Esophagus muscularis mucosa (tissue), 4 donors: ENCODE data around the gene MRPL48. TPM values are rescaled to one million over a fixed set of nuclear protein-coding genes. Genes with fewer than 3 reads are reported as not detected.

Experiments
- DNase-seq: peaks from one replicate; pipeline ENCODE4 v3.0.0-alpha.2; 2017; ENCODE audit errors: extremely low spot score
- H3K27ac ChIP-seq, 4 donors: fragments of 200-600 bp; sonication (generic); replicated peaks in 1 of 4; 1 replicate in 3 of 4; 2 replicates in 1 of 4; pipeline ENCODE4 v1.5.1; 2016 to 2019; ENCODE audit warnings: mild to moderate bottlenecking in 1 of 4
- H3K27me3 ChIP-seq, 4 donors: fragments of 200-600 bp; sonication (generic); one replicate each; pipeline versions ENCODE4 v1.5.1 to v1.6.0; 2016 to 2019
- H3K36me3 ChIP-seq, 4 donors: fragments of 200-600 bp; sonication (generic); one replicate each; pipeline ENCODE4 v1.5.1; 2016 to 2019
- H3K4me1 ChIP-seq, 4 donors: fragments of 200-600 bp; sonication (generic); one replicate each; pipeline ENCODE4 v1.5.1; 2016 to 2019
- H3K4me3 ChIP-seq, 4 donors: fragments of 200-600 bp; sonication (generic); 1 replicate in 2 of 4; 2 replicates in 2 of 4; pipeline ENCODE4 v1.5.1; 2016 to 2019; ENCODE audit warnings: mild to moderate bottlenecking in 4 of 4, moderate library complexity in 1 of 4
- H3K9me3 ChIP-seq, 4 donors: fragments of 200-600 bp; sonication (generic); 1 replicate in 3 of 4; 2 replicates in 1 of 4; pipeline ENCODE4 v1.5.1; 2016 to 2019
- EP300 ChIP-seq: sonication (generic); formaldehyde crosslinking; IDR thresholded peaks from one replicate; pipeline ENCODE4 v1.6.1; 2017; ENCODE audit warnings: antibody characterized with exemption
- POLR2A ChIP-seq: fragments of 450-650 bp; IDR thresholded peaks from one replicate; pipeline ENCODE4 v1.6.1; 2017; ENCODE audit warnings: antibody characterized with exemption, moderate library complexity, mild to moderate bottlenecking, low read depth
- POLR2AphosphoS5 ChIP-seq, 2 donors: sonication (generic); formaldehyde crosslinking; IDR thresholded peaks; one replicate each; pipeline ENCODE4 v1.6.1; 2017; ENCODE audit warnings: antibody characterized with exemption in 2 of 2
- whole genome bisulfite sequencing: methylation state at CpG from one replicate; pipeline ENCODE4 v1.1.5; 2018; 5-methylcytosine and 5-hydroxymethylcytosine counted together
- intact Hi-C: fragments of 100-400 bp; cut with DNase I; formaldehyde crosslinking; loops from one replicate; pipeline ENCODE4 v1.15.1; 2023
- total RNA-seq, 4 donors: library from RNA; depleted of rRNA; stranded (reverse); fragments of >200 nt; gene quantifications; one replicate each; pipeline versions ENCODE4 v1.1.0 to v1.2.1, GENCODE V29; 2016
- TF ChIP-seq, protein P1 (sequence below), 3 experiments: fragments of 200-600 bp in 2 of 3; fragments of 450-650 bp in 1 of 3; sonication (generic) in 2 of 3; IDR thresholded peaks; one replicate each; pipeline ENCODE4 v1.5.1; 2017 to 2019; ENCODE audit warnings: antibody characterized with exemption in 3 of 3, mild to moderate bottlenecking in 2 of 3, moderate library complexity in 1 of 3

MRPL48 gene
- total RNA-seq, 4 donors from 2014 or later: 8.9 to 18.4 (median 11.5) TPM

- no peaks in the 10 kb centered on the region for H3K27me3 ChIP-seq
- H3K27ac ChIP-seq: no peak overlapping the region
- no peaks in the 10 kb centered on the region for H3K4me1 ChIP-seq
- 90% methylated on average over 3 of the region's 3 CpGs for WGBS
- intact Hi-C loops: no loop called here
- TF ChIP-seq, protein P1, sequence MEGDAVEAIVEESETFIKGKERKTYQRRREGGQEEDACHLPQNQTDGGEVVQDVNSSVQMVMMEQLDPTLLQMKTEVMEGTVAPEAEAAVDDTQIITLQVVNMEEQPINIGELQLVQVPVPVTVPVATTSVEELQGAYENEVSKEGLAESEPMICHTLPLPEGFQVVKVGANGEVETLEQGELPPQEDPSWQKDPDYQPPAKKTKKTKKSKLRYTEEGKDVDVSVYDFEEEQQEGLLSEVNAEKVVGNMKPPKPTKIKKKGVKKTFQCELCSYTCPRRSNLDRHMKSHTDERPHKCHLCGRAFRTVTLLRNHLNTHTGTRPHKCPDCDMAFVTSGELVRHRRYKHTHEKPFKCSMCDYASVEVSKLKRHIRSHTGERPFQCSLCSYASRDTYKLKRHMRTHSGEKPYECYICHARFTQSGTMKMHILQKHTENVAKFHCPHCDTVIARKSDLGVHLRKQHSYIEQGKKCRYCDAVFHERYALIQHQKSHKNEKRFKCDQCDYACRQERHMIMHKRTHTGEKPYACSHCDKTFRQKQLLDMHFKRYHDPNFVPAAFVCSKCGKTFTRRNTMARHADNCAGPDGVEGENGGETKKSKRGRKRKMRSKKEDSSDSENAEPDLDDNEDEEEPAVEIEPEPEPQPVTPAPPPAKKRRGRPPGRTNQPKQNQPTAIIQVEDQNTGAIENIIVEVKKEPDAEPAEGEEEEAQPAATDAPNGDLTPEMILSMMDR (IDR thresholded peaks at IDR 0.05): no peak
- TF ChIP-seq POLR2A (no peak), EP300 (no peak), POLR2AphosphoS5 (IDR thresholded peaks at IDR 0.05) (no peak)
- no peak for DNase-seq
- H3K4me3 ChIP-seq: no peak overlapping the region
- H3K36me3 ChIP-seq: peaks cover 0 to 17% (median 16%) of the 10 kb centered on the region in 4 donors
- no peaks in the 10 kb centered on the region for H3K9me3 ChIP-seq
Measured at GRCh38 chr11:73812234-73812633, 24.6 kb downstream of the MRPL48 start.

- Histone ChIP-seq H3K36me3 (peaks cover 0 to under 1% (median 0%) of the 10 kb centered on the region in 4 donors), H3K4me3 (no peak overlapping the region), H3K4me1 (no peaks in the 10 kb centered on the region), H3K27me3 (no peaks in the 10 kb centered on the region), H3K27ac (no peak overlapping the region), H3K9me3 (no peaks in the 10 kb centered on the region)
- WGBS: 97% methylated on average over 8 of the region's 8 CpGs
- TF ChIP-seq, protein P1 (IDR thresholded peaks at IDR 0.05): no peak
- intact Hi-C loops: no loop called here
- DNase-seq: no peak
Measured at GRCh38 chr11:73814812-73815211, 27.1 kb downstream of the MRPL48 start.

- no peaks in the 10 kb centered on the region for H3K4me1 ChIP-seq
- no peaks in the 10 kb centered on the region for H3K27me3 ChIP-seq
- no peak for DNase-seq
- H3K27ac ChIP-seq: no peak overlapping the region
- peaks cover 0 to 5% (median 2%) of the 10 kb centered on the region in 4 donors for H3K36me3 ChIP-seq
- no peak overlapping the region for H3K4me3 ChIP-seq
- intact Hi-C loops: no loop called here
- no peaks in the 10 kb centered on the region for H3K9me3 ChIP-seq
- TF ChIP-seq, protein P1 (IDR thresholded peaks at IDR 0.05): no peak
- TF ChIP-seq POLR2A (no peak), POLR2AphosphoS5 (IDR thresholded peaks at IDR 0.05) (no peak), EP300 (no peak)
Measured at GRCh38 chr11:73818846-73819245, 31.2 kb downstream of the MRPL48 start.

GRCh38 chr11:73830261-73830660, 42.6 kb downstream of the MRPL48 start:
- Histone ChIP-seq H3K27ac (no peak overlapping the region), H3K27me3 (no peaks in the 10 kb centered on the region), H3K36me3 (peaks cover 0 to 70% (median 48%) of the 10 kb centered on the region in 4 donors), H3K4me1 (no peaks in the 10 kb centered on the region), H3K9me3 (no peaks in the 10 kb centered on the region), H3K4me3 (no peak overlapping the region)
- WGBS: no CpG with 5 or more reads among the region's 1 CpG
- DNase-seq: no peak
- intact Hi-C loops: no loop called here
- no peak for TF ChIP-seq POLR2A
- no peak for TF ChIP-seq POLR2AphosphoS5 (IDR thresholded peaks at IDR 0.05)
- TF ChIP-seq, protein P1 (IDR thresholded peaks at IDR 0.05): no peak
- TF ChIP-seq EP300: no peak

- Histone ChIP-seq H3K4me3 (no peak overlapping the region), H3K4me1 (no peaks in the 10 kb centered on the region), H3K27me3 (no peaks in the 10 kb centered on the region), H3K9me3 (no peaks in the 10 kb centered on the region), H3K27ac (no peak overlapping the region), H3K36me3 (peaks cover 7 to 59% (median 26%) of the 10 kb centered on the region in 4 donors)
- WGBS: 85% methylated on average over 2 of the region's 2 CpGs
- intact Hi-C loops: no loop called here
- DNase-seq: no peak
- TF ChIP-seq POLR2A (no peak), POLR2AphosphoS5 (IDR thresholded peaks at IDR 0.05) (no peak)
Measured at GRCh38 chr11:73833067-73833466, 45.4 kb downstream of the MRPL48 start.
